GM18870 (cell line): Measurements from ENCODE around the gene SLC9C1.

Source experiments
- ATAC-seq: cut with Tn5 transposase; IDR thresholded peaks from one replicate; pipeline ENCODE4 v1.9.1; 2021; ENCODE audit warnings: moderate library complexity; ENCODE audit not compliant: unreplicated experiment

Gene SLC9C1

GRCh38 chr3:112115806-112116383 lies 178.1 kb downstream of the SLC9C1 start:
- no peak for ATAC-seq

DNA sequence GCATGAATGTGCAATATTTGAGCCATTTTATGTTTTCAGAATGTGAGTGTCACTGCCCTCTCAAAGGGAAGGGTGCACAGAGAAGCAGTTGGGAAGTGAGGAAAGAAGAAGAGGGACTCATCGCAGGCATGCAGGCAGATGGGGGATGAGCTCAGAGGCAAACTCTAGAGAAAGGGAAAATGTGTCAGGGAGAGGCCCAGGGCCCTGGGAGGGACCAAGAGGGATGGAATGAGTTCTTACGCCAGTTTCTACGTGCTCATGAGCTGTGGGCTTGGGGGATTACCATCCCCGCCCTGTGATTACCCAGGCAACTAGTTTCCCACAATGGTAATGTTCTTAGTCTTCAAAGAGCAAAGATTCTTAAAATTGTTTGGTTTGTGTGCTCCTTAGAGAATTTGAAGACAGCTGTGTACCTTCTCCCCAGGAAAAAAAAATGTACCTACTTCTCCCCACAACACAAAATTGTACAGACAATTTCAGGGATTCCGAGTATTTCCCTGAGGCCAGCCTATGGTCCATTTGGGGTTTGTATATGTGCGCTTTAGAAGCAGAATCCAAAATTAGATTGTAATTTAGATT lies 178.8 kb downstream of the SLC9C1 start:
- peak; percentile 41 for ATAC-seq

DNA sequence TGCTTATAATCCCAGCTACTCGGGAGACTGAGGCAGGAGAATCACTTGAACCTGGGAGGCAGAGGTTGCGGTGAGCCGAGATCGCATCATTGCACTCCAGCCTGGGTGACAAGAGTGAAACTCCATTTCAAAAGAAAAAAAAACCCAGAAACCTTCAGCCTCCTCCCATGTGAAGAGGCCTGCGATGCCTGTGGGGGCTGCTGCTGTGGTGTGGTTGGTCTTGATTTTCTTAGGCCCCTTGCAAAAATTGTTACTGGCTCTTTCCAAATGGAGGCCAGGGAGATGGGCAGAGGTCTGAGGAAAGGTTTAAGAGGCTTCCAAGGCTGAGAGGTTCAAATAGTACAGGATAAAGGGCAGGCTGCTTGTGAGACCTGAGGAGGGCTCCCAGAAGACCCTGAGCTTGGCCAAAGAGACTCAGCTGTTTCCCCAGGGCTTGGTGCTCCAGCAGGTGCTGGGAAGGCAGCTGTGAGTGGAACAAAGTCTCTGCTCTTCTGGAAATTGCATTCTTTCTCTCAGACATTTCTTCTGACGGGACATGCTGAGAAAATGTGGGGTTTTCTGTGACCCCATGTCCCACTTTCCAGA lies 179.3 kb downstream of the SLC9C1 start:
- no peak for ATAC-seq

DNA sequence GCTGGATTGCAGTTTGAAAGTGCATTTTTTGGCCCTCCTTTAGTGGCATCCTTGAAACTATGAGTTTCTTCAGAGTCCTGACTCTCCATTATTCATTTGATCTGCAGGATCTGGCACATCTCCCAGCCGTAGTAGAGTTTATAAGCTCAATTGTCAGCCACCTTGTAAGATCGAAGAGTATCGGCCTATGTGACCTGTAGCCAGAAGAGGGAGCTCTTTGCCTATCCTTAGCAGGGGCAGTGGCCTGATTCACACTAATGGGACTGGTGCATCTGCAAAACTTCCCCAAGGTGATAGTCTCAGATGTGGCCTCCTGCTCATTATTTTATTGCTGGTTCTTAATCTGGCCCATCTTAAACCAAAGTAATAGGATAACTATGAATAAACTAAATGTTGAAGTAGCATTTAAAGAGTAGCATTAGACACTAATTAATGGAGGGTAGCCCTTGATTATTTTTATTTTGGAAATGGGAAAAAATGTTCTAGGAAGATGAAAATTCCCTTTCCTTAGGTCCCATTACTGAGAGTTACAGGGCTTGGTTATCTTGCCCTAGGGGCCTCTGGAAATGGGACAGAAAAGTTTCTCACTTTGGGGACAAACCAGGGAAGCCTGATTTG lies 182.1 kb downstream of the SLC9C1 start:
- peak; percentile 40 for ATAC-seq

DNA sequence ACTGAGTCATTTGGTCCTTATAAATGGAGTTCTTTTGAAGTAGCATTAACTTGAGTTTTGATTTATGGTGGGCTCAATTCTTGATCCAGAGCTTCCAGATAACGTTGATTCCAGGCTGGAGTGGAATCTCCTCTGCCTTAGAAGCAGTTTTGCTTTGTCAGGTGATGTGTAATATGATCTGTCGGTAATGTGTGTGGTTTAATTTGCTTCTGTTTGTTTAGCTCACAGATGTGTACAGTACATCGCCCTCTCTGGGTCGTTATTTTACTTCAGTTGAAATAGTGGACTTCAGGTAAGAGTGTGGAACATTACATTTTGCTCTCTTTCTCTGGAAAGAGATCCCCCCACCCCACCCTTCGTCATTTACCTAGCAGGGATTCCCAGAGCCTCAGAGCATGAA lies 184.7 kb downstream of the SLC9C1 start:
- ATAC-seq = no peak

- ATAC-seq = no peak
Observed at GRCh38 chr3:112104774-112105173, 189.2 kb downstream of the SLC9C1 start.

DNA sequence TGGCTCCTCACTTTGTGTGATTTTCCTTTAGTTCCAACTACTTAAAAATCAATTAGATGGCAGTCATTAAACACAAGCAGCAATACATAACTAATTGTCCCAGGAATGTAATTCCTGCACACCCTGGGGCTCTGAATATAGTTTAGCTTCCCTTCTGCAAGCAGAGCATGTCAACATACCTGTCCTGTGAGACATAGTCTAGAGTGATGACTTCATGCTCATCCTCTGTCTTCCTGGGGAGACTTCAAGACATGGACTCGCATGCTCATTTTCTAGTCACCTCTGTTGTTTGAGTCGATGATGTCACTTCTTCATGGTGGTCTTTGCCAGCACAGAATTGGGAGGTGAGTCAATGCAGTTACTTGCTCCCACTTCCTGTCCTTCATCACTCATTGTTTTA lies 192.1 kb downstream of the SLC9C1 start:
- ATAC-seq = no peak

DNA sequence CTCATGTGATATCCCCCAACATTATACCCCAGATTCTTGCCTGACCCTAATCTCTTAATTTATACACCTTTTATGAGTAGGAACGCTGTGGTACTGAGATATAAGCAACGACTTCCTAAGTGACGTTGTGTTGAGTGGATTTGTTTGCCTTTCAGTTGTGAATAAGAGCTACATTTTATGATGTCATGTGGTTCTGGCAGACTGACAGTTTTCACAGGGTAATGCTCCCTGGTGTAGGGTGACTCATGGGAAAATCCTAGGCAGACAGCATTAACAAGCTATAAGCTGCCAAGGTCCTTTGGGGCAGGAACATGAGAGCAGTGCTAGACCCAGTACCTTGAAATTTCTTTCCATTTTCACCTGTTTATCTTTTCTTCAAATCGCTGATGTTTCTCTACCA lies 196.6 kb downstream of the SLC9C1 start:
- no peak for ATAC-seq

GRCh38 chr3:112096176-112096575 lies 197.8 kb downstream of the SLC9C1 start:
- ATAC-seq = no peak

- no peak for ATAC-seq
Observed at GRCh38 chr3:112095731-112096130, 198.3 kb downstream of the SLC9C1 start.

DNA sequence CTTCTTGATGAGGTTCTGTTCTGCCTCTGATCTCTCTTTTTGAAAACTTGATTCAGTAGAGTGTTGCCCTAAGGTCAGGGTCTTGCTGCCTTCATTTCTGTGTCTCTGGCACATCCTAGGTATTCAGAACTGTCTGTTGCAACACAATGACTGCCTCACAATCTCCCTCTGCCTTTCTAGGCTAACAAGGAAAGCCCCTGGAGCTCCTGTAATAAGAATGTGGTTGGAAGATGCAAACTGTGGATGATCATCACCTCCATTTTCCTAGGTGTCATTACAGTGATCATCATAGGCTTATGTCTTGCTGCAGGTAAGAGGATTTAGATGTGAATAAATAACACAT lies 200.9 kb downstream of the SLC9C1 start:
- no peak for ATAC-seq

DNA sequence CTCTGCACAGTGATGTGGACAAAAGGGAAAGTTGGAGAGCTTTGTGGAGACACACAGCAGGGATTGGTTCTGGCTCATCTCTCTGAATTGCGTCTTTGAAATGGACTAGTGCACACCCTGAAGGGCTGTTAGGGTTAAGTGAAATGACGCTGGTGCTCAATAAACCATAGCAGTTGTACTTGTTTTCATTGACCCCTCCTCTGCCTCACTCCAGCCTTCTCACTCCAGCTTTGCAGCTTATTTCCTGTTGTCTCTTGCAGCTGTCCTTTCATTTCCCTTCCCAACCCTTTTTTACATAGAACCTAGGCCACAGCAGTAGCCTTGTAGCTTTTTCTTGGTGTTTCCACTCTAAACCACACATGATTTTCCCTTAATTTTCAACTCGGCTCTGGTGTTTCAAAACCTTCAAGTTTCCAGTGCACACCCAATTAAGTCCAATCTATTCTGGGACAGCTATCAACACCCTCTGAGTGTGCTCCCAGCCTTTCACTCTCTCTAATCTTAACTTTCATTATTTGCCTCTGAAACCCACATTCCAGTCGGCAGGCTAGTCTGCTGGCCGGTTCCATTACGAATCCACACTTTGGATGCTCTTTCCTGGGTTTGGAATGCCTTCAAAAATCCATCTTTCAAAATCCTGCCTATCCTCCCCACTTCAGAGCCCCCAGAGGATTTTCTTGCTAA lies 201.4 kb downstream of the SLC9C1 start:
- ATAC-seq = no peak

GRCh38 chr3:112090887-112091586 lies 203.0 kb downstream of the SLC9C1 start:
- no peak for ATAC-seq
